HepG2 (cell line): Measurements from ENCODE around the gene SSTR5. TPM values are rescaled to one million over a fixed set of nuclear protein-coding genes. Genes with fewer than 3 reads are reported as not detected.

Experiments used
- HMG20B ChIP-seq: conservative IDR thresholded peaks from 2 replicates; pipeline ENCODE4 v1.6.1; 2016; ENCODE audit warnings: missing genetic modification reagents, missing compliant biosample characterization
- MYPOP ChIP-seq: sonication (generic); formaldehyde crosslinking; IDR thresholded peaks from 2 replicates; pipeline ENCODE4 v1.8.1; 2023; ENCODE audit warnings: mild to moderate bottlenecking, moderate library complexity, missing genetic modification reagents
- NFKB2 ChIP-seq: sonication (generic); formaldehyde crosslinking; IDR thresholded peaks from 2 replicates; pipeline ENCODE4 v1.4.0; 2020; ENCODE audit warnings: missing genetic modification reagents, borderline replicate concordance
- NFYC ChIP-seq: IDR thresholded peaks from 2 replicates; pipeline ENCODE4 v1.6.1; 2016; ENCODE audit warnings: missing genetic modification reagents, missing compliant biosample characterization
- PRDM4 ChIP-seq: sonication (generic); formaldehyde crosslinking; IDR thresholded peaks from 2 replicates; pipeline ENCODE4 v1.9.0; 2021; ENCODE audit warnings: missing genetic modification reagents, borderline replicate concordance
- REPIN1 ChIP-seq: sonication (generic); formaldehyde crosslinking; IDR thresholded peaks from 2 replicates; pipeline ENCODE4 v1.8.0; 2022; ENCODE audit warnings: missing genetic modification reagents, low read depth, mild to moderate bottlenecking, borderline replicate concordance
- TEAD2 ChIP-seq: sonication (generic); formaldehyde crosslinking; IDR thresholded peaks from 2 replicates; pipeline ENCODE4 v1.9.0; 2021; ENCODE audit warnings: missing genetic modification reagents
- ZBTB33 ChIP-seq: sonication (generic); formaldehyde crosslinking; IDR thresholded peaks from 2 replicates; pipeline ENCODE4 v1.4.0; 2020; ENCODE audit warnings: missing genetic modification reagents
- ZBTB7A ChIP-seq: sonication (generic); formaldehyde crosslinking; IDR thresholded peaks from 2 replicates; pipeline ENCODE4 v1.8.0; 2022; ENCODE audit warnings: mild to moderate bottlenecking, missing genetic modification reagents
- ZNF101 ChIP-seq: sonication (generic); formaldehyde crosslinking; IDR thresholded peaks from 2 replicates; pipeline ENCODE4 v1.4.0; 2020; ENCODE audit warnings: mild to moderate bottlenecking, low read depth, missing genetic modification reagents, borderline replicate concordance
- ZNF280B ChIP-seq: sonication (generic); formaldehyde crosslinking; IDR thresholded peaks from 2 replicates; pipeline ENCODE4 v1.5.0; 2020; ENCODE audit warnings: missing genetic modification reagents, mild to moderate bottlenecking, borderline replicate concordance
- ZNF510 ChIP-seq: sonication (generic); formaldehyde crosslinking; IDR thresholded peaks from 2 replicates; pipeline ENCODE4 v1.4.0; 2020; ENCODE audit warnings: low read depth, mild to moderate bottlenecking, missing genetic modification reagents
- ZNF777 ChIP-seq: sonication (generic); formaldehyde crosslinking; IDR thresholded peaks from 2 replicates; pipeline ENCODE4 v1.4.0; 2020; ENCODE audit warnings: missing genetic modification reagents
- polyA plus RNA-seq, 8 experiments: library from polyadenylated mRNA; depleted of rRNA in 3 of 8; stranded (reverse) in 7 of 8; unstranded in 1 of 8; fragments of >200 nt; fragmentation: Illumina TruSeq in 4 of 8; extraction: Trizol in 4 of 8; gene quantifications; 2 replicates each; pipeline versions ENCODE4 v1.2.1 to v1.2.3, GENCODE V29; 2011 to 2016; ENCODE audit warnings: low read depth in 4 of 8, missing spikeins in 1 of 8, mixed read lengths in 1 of 8; ENCODE audit not compliant: insufficient read depth in 1 of 8
- total RNA-seq, 5 experiments: library from RNA; depleted of rRNA; stranded (reverse); fragments of >200 nt; fragmentation: Illumina TruSeq; extraction: Trizol; gene quantifications; 2 replicates each; pipeline ENCODE4 v1.2.3, GENCODE V29; 2016; ENCODE audit warnings: low read depth in 1 of 5
- TF ChIP-seq, protein P1 (sequence below): sonication (generic); formaldehyde crosslinking; IDR thresholded peaks from 2 replicates; pipeline ENCODE4 v1.4.0; 2020; ENCODE audit warnings: mild to moderate bottlenecking, missing genetic modification reagents
- TF ChIP-seq, protein P2 (sequence below): sonication (generic); formaldehyde crosslinking; IDR thresholded peaks from 2 replicates; pipeline ENCODE4 v1.5.1; 2020; ENCODE audit warnings: mild to moderate bottlenecking, missing genetic modification reagents, borderline replicate concordance

The SSTR5 gene
- total and polyA plus RNA-seq, 2 of the 13 experiments (the other 11 are each of a cell fraction or from before 2014, with no cell fraction given) = 0.20 to 0.49 TPM

DNA sequence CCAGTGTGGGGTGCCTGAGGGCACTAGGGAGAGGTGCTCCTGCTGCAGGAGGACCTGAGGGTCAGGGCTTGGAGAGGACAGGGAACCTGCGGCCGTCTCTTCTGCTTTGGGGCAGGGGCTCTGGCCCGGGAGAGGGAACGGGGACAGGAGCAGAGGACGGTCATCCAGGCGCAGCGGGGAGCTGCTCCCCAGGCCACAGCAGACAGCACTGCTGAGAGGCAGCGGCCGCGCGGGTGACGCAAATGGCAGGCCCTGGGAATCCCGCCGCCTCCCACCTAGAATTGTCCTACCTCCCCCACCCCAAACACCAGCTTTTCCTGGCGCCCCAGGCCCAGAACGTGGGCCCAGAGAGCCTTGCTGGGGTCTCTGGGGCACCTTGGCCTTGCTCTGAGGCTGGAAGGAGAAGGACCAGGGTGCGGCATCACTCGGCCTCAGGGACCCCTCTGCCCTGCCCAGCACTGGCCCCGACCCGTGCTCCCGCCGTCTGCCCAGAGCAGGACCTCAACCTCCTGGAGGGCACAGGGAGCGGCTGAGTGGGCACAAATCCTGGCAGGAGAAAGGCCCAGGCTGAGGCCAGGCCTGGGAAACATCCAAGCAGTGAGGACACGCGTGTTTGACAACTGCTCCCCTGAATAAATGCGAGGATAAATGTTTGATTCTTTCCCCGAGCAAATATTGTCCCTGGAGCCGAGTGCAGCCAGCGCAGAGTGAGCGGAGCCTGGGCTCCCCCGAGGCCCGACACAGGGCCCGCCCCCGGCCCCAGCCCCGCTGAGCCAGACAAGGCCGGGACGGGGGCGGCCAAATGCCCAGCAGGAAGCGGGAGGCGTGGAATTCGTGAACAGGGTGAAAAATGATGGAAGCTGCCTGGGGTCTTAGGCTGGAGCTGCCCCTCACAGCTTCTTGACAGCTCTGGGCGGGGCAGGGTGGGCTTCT, 8.5 kb downstream of the SSTR5 start (continued):
- TF ChIP-seq, protein P1, sequence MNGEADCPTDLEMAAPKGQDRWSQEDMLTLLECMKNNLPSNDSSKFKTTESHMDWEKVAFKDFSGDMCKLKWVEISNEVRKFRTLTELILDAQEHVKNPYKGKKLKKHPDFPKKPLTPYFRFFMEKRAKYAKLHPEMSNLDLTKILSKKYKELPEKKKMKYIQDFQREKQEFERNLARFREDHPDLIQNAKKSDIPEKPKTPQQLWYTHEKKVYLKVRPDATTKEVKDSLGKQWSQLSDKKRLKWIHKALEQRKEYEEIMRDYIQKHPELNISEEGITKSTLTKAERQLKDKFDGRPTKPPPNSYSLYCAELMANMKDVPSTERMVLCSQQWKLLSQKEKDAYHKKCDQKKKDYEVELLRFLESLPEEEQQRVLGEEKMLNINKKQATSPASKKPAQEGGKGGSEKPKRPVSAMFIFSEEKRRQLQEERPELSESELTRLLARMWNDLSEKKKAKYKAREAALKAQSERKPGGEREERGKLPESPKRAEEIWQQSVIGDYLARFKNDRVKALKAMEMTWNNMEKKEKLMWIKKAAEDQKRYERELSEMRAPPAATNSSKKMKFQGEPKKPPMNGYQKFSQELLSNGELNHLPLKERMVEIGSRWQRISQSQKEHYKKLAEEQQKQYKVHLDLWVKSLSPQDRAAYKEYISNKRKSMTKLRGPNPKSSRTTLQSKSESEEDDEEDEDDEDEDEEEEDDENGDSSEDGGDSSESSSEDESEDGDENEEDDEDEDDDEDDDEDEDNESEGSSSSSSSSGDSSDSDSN = 0 out of 2 replicates have a peak, but pooled peaks have one; percentile 27
- TF ChIP-seq ZBTB33 (CRISPR knock-in tag) = 0 out of 2 replicates have a peak, but pooled peaks have one; percentile 22
- no peak for TF ChIP-seq REPIN1 (CRISPR knock-in tag)
- no peak for TF ChIP-seq HMG20B (CRISPR knock-in tag)
- TF ChIP-seq ZNF777 (CRISPR knock-in tag) = peak; percentile 18; the same call in 1 of the 2 replicates
- 0 out of 2 replicates have a peak, but pooled peaks have one; percentile 31 for TF ChIP-seq MYPOP (CRISPR knock-in tag)
- 0 out of 2 replicates have a peak, but pooled peaks have one; percentile 25 for TF ChIP-seq NFKB2
- no peak for TF ChIP-seq ZBTB7A (CRISPR knock-in tag)
- TF ChIP-seq, protein P2, sequence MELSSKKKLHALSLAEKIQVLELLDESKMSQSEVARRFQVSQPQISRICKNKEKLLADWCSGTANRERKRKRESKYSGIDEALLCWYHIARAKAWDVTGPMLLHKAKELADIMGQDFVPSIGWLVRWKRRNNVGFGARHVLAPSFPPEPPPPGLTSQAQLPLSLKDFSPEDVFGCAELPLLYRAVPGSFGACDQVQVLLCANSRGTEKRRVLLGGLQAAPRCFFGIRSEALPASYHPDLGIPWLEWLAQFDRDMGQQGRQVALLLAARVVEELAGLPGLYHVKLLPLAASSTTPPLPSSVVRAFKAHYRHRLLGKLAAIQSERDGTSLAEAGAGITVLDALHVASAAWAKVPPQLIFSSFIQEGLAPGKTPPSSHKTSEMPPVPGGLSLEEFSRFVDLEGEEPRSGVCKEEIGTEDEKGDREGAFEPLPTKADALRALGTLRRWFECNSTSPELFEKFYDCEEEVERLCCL (CRISPR knock-in tag) = no peak
- no peak for TF ChIP-seq PRDM4
- peak; percentile 55; the same call in 1 of the 2 replicates for TF ChIP-seq ZNF280B (CRISPR knock-in tag)
- no peak for TF ChIP-seq NFYC (CRISPR knock-in tag)
- TF ChIP-seq ZNF101 (CRISPR knock-in tag) = no peak
- TF ChIP-seq ZNF510 (CRISPR knock-in tag) = no peak
- no peak for TF ChIP-seq TEAD2 (CRISPR knock-in tag)
